ENCODE results near the gene FBXL7.

FBXL7 gene

GRCh38 chr5:15655683-15656082, 155.7 kb downstream of the FBXL7 start:
- no peak for DNase-seq (ENCODE audit: low read depth in 2 of 2)

GRCh38 chr5:15664961-15665360, 165.0 kb downstream of the FBXL7 start:
- DNase-seq (ENCODE audit: low read depth in 2 of 2): no peak

- no peak for DNase-seq (ENCODE audit: low read depth in 2 of 2)
Observed at GRCh38 chr5:15669826-15670225, 169.8 kb downstream of the FBXL7 start.

- DNase-seq (ENCODE audit: low read depth in 2 of 2): no peak
Observed at GRCh38 chr5:15674716-15675115, 174.7 kb downstream of the FBXL7 start.

GRCh38 chr5:15676591-15676990, 176.6 kb downstream of the FBXL7 start:
- DNase-seq (ENCODE audit: low read depth in 2 of 2): no peak

GRCh38 chr5:15679161-15679560, 179.2 kb downstream of the FBXL7 start:
- DNase-seq (ENCODE audit: low read depth in 2 of 2): no peak

- DNase-seq (ENCODE audit: low read depth in 2 of 2): no peak
Observed at GRCh38 chr5:15680455-15680854, 180.5 kb downstream of the FBXL7 start.

- no peak for DNase-seq (ENCODE audit: low read depth in 2 of 2)
Observed at GRCh38 chr5:15682122-15682521, 182.1 kb downstream of the FBXL7 start.

- DNase-seq (ENCODE audit: low read depth in 2 of 2): no peak
Observed at GRCh38 chr5:15682566-15682965, 182.6 kb downstream of the FBXL7 start.

- no peak for DNase-seq (ENCODE audit: low read depth in 2 of 2)
Observed at GRCh38 chr5:15683332-15683731, 183.4 kb downstream of the FBXL7 start.

- no peak for DNase-seq (ENCODE audit: low read depth in 2 of 2)
Observed at GRCh38 chr5:15687401-15687800, 187.4 kb downstream of the FBXL7 start.

GRCh38 chr5:15689836-15690235, 189.9 kb downstream of the FBXL7 start:
- no peak for DNase-seq (ENCODE audit: low read depth in 2 of 2)

GRCh38 chr5:15690611-15691010, 190.6 kb downstream of the FBXL7 start:
- DNase-seq (ENCODE audit: low read depth in 2 of 2): no peak

- DNase-seq (ENCODE audit: low read depth in 2 of 2): no peak
Observed at GRCh38 chr5:15691521-15691920, 191.5 kb downstream of the FBXL7 start.

GRCh38 chr5:15692706-15693381, 192.9 kb downstream of the FBXL7 start:
- no peak for DNase-seq (ENCODE audit: low read depth in 2 of 2)

- no peak for DNase-seq (ENCODE audit: low read depth in 2 of 2)
Observed at GRCh38 chr5:15693382-15693728, 193.4 kb downstream of the FBXL7 start.

GRCh38 chr5:15693933-15694332, 194.0 kb downstream of the FBXL7 start:
- DNase-seq (ENCODE audit: low read depth in 2 of 2): no peak

GRCh38 chr5:15694696-15695214, 194.8 kb downstream of the FBXL7 start:
- DNase-seq (ENCODE audit: low read depth in 2 of 2): no peak

GRCh38 chr5:15695215-15695731, 195.3 kb downstream of the FBXL7 start:
- no peak for DNase-seq (ENCODE audit: low read depth in 2 of 2)

GRCh38 chr5:15700373-15700772, 200.4 kb downstream of the FBXL7 start:
- no peak for DNase-seq (ENCODE audit: low read depth in 2 of 2)

- DNase-seq (ENCODE audit: low read depth in 2 of 2): no peak
Observed at GRCh38 chr5:15702102-15702501, 202.1 kb downstream of the FBXL7 start.

- no peak for DNase-seq (ENCODE audit: low read depth in 2 of 2)
Observed at GRCh38 chr5:15703901-15704300, 203.9 kb downstream of the FBXL7 start.

GRCh38 chr5:15704397-15704947, 204.5 kb downstream of the FBXL7 start:
- DNase-seq (ENCODE audit: low read depth in 2 of 2): no peak

- DNase-seq (ENCODE audit: low read depth in 2 of 2): no peak
Observed at GRCh38 chr5:15707631-15708030, 207.7 kb downstream of the FBXL7 start.

Data from stimulated activated CD8-positive, alpha-beta memory T cell treated with anti-CD3 and anti-CD28 coated beads, Interleukin-2, amount 100 ng/mL, for 1 hour (primary cell).